Stomach (tissue), 4 donors: Measurements from ENCODE around the gene GABRB3.

ENCODE experiments used
- EP300 ChIP-seq: sonication (generic); formaldehyde crosslinking; IDR thresholded peaks from one replicate; pipeline ENCODE4 v1.6.1; 2017; ENCODE audit warnings: antibody characterized with exemption
- POLR2A ChIP-seq, 4 donors: fragments of 450-650 bp; IDR thresholded peaks; one replicate each; pipeline ENCODE4 v1.6.1; 2016; ENCODE audit warnings: antibody characterized with exemption in 4 of 4, control low read depth in 2 of 4, mild to moderate bottlenecking in 1 of 4, moderate library complexity in 1 of 4
- POLR2AphosphoS5 ChIP-seq, 3 donors: sonication (generic); formaldehyde crosslinking; IDR thresholded peaks; one replicate each; pipeline ENCODE4 v1.6.1; 2016; ENCODE audit warnings: antibody characterized with exemption in 3 of 3
- TF ChIP-seq, protein P1 (sequence below), 7 experiments: fragments of 450-650 bp in 4 of 7; fragments of 200-600 bp in 3 of 7; sonication (generic) in 3 of 7; IDR thresholded peaks; one replicate each; pipeline ENCODE4 v1.5.1; 2016 to 2019; ENCODE audit warnings: antibody characterized with exemption in 7 of 7, control low read depth in 2 of 7, mild to moderate bottlenecking in 1 of 7

DNA sequence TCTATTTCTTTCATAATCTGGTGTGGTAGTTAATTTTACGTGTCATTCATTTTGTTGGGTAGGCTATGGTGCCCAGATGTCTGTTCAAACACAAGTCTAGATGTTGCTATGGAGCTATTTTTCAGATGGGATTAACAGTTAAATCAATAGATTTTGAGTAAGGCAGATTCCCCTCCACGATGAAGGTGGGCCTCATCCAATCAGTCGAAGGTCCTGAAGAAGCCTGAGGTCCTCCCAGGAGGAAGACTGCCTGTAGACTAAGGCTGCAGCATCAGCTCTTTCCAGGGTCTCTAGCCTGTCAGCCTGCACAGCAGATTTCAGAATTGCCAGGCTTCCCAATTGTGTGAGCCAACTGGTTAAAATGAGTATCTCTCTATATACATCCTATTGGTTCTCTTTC lies 92.9 kb downstream of the GABRB3 start:
- TF ChIP-seq EP300 (no peak), POLR2A (IDR thresholded peaks at IDR 0.05) (no peak), POLR2AphosphoS5 (IDR thresholded peaks at IDR 0.05) (no peak)
- TF ChIP-seq, protein P1, sequence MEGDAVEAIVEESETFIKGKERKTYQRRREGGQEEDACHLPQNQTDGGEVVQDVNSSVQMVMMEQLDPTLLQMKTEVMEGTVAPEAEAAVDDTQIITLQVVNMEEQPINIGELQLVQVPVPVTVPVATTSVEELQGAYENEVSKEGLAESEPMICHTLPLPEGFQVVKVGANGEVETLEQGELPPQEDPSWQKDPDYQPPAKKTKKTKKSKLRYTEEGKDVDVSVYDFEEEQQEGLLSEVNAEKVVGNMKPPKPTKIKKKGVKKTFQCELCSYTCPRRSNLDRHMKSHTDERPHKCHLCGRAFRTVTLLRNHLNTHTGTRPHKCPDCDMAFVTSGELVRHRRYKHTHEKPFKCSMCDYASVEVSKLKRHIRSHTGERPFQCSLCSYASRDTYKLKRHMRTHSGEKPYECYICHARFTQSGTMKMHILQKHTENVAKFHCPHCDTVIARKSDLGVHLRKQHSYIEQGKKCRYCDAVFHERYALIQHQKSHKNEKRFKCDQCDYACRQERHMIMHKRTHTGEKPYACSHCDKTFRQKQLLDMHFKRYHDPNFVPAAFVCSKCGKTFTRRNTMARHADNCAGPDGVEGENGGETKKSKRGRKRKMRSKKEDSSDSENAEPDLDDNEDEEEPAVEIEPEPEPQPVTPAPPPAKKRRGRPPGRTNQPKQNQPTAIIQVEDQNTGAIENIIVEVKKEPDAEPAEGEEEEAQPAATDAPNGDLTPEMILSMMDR (IDR thresholded peaks at IDR 0.05) = no peak
